HepG2 (cell line): ENCODE results near the gene GLB1L. TPM values are rescaled to one million over a fixed set of nuclear protein-coding genes. Genes with fewer than 3 reads are reported as not detected.

Experiments used
- ARID4A ChIP-seq: sonication (generic); formaldehyde crosslinking; IDR thresholded peaks from 2 replicates; pipeline ENCODE4 v1.5.0; 2020; ENCODE audit warnings: mild to moderate bottlenecking, missing genetic modification reagents, borderline replicate concordance
- FOSL1 ChIP-seq: sonication (generic); formaldehyde crosslinking; IDR thresholded peaks from 2 replicates; pipeline ENCODE4 v1.9.0; 2021; ENCODE audit warnings: missing genetic modification reagents, borderline replicate concordance
- HDAC1 ChIP-seq: sonication (generic); formaldehyde crosslinking; IDR thresholded peaks from 2 replicates; pipeline ENCODE4 v1.5.1; 2020; ENCODE audit warnings: mild to moderate bottlenecking, missing genetic modification reagents
- HINFP ChIP-seq: sonication (generic); formaldehyde crosslinking; IDR thresholded peaks from 2 replicates; pipeline ENCODE4 v1.4.0; 2020; ENCODE audit warnings: low read depth, mild to moderate bottlenecking, missing genetic modification reagents
- HNF1B ChIP-seq: sonication (generic); formaldehyde crosslinking; IDR thresholded peaks from 2 replicates; pipeline ENCODE4 v1.5.1; 2020; ENCODE audit warnings: mild to moderate bottlenecking, moderate library complexity, missing genetic modification reagents
- LCORL ChIP-seq, 2 experiments: fragments of 450-650 bp in 1 of 2; sonication (generic) in 1 of 2; formaldehyde crosslinking in 1 of 2; IDR thresholded peaks; 2 replicates each; pipeline versions ENCODE4 v1.5.0 to v1.6.1; 2017 to 2020; ENCODE audit warnings: antibody characterized with exemption in 1 of 2, missing genetic modification reagents in 1 of 2
- MAX ChIP-seq: IDR thresholded peaks from 2 replicates; pipeline ENCODE4 v1.6.1; 2012; ENCODE audit warnings: inconsistent platforms
- RAD51 ChIP-seq: fragments of 450-650 bp; IDR thresholded peaks from 2 replicates; pipeline ENCODE4 v1.6.1; 2016; ENCODE audit warnings: borderline replicate concordance
- SMYD3 ChIP-seq: sonication (generic); formaldehyde crosslinking; IDR thresholded peaks from 2 replicates; pipeline ENCODE4 v1.8.1; 2023; ENCODE audit warnings: mild to moderate bottlenecking, missing genetic modification reagents
- SP2 ChIP-seq: sonication (generic); formaldehyde crosslinking; IDR thresholded peaks from 2 replicates; pipeline ENCODE4 v1.5.1; 2020; ENCODE audit warnings: mild to moderate bottlenecking, missing genetic modification reagents
- TEAD3 ChIP-seq: optimal IDR thresholded peaks from 2 replicates; pipeline ENCODE3; 2016; ENCODE audit warnings: borderline replicate concordance
- TOE1 ChIP-seq: sonication (generic); formaldehyde crosslinking; IDR thresholded peaks from 2 replicates; pipeline ENCODE4 v1.4.0; 2020; ENCODE audit warnings: mild to moderate bottlenecking, missing genetic modification reagents
- ZBTB10 ChIP-seq: sonication (generic); formaldehyde crosslinking; IDR thresholded peaks from 2 replicates; pipeline ENCODE4 v1.4.0; 2020; ENCODE audit warnings: missing genetic modification reagents, borderline replicate concordance
- ZC3H13 ChIP-seq: sonication (generic); formaldehyde crosslinking; IDR thresholded peaks from 2 replicates; pipeline ENCODE4 v1.8.1; 2023; ENCODE audit warnings: mild to moderate bottlenecking, missing genetic modification reagents, moderate library complexity
- ZNF501 ChIP-seq: sonication (generic); formaldehyde crosslinking; IDR thresholded peaks from 2 replicates; pipeline ENCODE4 v1.5.1; 2020; ENCODE audit warnings: mild to moderate bottlenecking, moderate library complexity, missing genetic modification reagents
- ZNF740 ChIP-seq: sonication (generic); formaldehyde crosslinking; IDR thresholded peaks from 2 replicates; pipeline ENCODE4 v1.4.0; 2020; ENCODE audit warnings: missing genetic modification reagents
- ZSCAN30 ChIP-seq: sonication (generic); formaldehyde crosslinking; IDR thresholded peaks from 2 replicates; pipeline ENCODE4 v1.5.0; 2020; ENCODE audit warnings: mild to moderate bottlenecking, missing genetic modification reagents
- polyA plus RNA-seq, 8 experiments: library from polyadenylated mRNA; depleted of rRNA in 3 of 8; stranded (reverse) in 7 of 8; unstranded in 1 of 8; fragments of >200 nt; fragmentation: Illumina TruSeq in 4 of 8; extraction: Trizol in 4 of 8; gene quantifications; 2 replicates each; pipeline versions ENCODE4 v1.2.1 to v1.2.3, GENCODE V29; 2011 to 2016; ENCODE audit warnings: low read depth in 4 of 8, missing spikeins in 1 of 8, mixed read lengths in 1 of 8; ENCODE audit not compliant: insufficient read depth in 1 of 8
- total RNA-seq, 5 experiments: library from RNA; depleted of rRNA; stranded (reverse); fragments of >200 nt; fragmentation: Illumina TruSeq; extraction: Trizol; gene quantifications; 2 replicates each; pipeline ENCODE4 v1.2.3, GENCODE V29; 2016; ENCODE audit warnings: low read depth in 1 of 5

GLB1L gene
- total and polyA plus RNA-seq, 2 of the 13 experiments (the other 11 are each of a cell fraction or from before 2014, with no cell fraction given), result 6.8 to 7.3 TPM

- TF ChIP-seq ZNF501 (CRISPR knock-in tag), result peak; percentile 63
- TF ChIP-seq TOE1 (CRISPR knock-in tag), result no peak
- peak; percentile 68; the same call in 1 of the 2 replicates for TF ChIP-seq ZC3H13 (CRISPR knock-in tag)
- TF ChIP-seq ZBTB10 (CRISPR knock-in tag), result 0 out of 2 replicates have a peak, but pooled peaks have one; percentile 57
- no peak for TF ChIP-seq ZSCAN30 (CRISPR knock-in tag)
- TF ChIP-seq RAD51, result no peak
- TF ChIP-seq FOSL1 (CRISPR knock-in tag), result no peak
- peak; percentile 77 for TF ChIP-seq TEAD3 (CRISPR knock-in tag)
- no peak for TF ChIP-seq LCORL (IDR thresholded peaks at IDR 0.05)
- peak; percentile 91 for TF ChIP-seq LCORL (CRISPR knock-in tag; IDR thresholded peaks at IDR 0.05)
- peak; percentile 54; the same call in 1 of the 2 replicates for TF ChIP-seq ARID4A
- peak; percentile 87 for TF ChIP-seq HNF1B (CRISPR knock-in tag)
- TF ChIP-seq SMYD3 (CRISPR knock-in tag), result no peak; the same call in 1 of the 2 replicates
- no peak for TF ChIP-seq SP2 (CRISPR knock-in tag)
- peak; percentile 52; the same call in 1 of the 2 replicates for TF ChIP-seq MAX
- TF ChIP-seq HINFP (CRISPR knock-in tag), result no peak
- TF ChIP-seq ZNF740 (CRISPR knock-in tag), result 0 out of 2 replicates have a peak, but pooled peaks have one; percentile 45
- TF ChIP-seq HDAC1 (CRISPR knock-in tag), result peak; percentile 94
These were observed 37.1 kb downstream of the GLB1L start (continued) for GRCh38 chr2:219207884-219208740.
